IPS-20b (cell line): Measurements from ENCODE around the gene CACNA1C.

Source experiments
- H3K27ac ChIP-seq: one replicate; pipeline ENCODE4 v1.5.1; 2013; ENCODE audit warnings: low read length
- H3K27me3 ChIP-seq: 2 replicates; pipeline ENCODE4 v1.6.1; 2013; ENCODE audit warnings: mild to moderate bottlenecking, low read length, inconsistent platforms; ENCODE audit not compliant: insufficient read depth
- H3K36me3 ChIP-seq: 2 replicates; pipeline ENCODE4 v1.6.1; 2013; ENCODE audit warnings: low read depth, mild to moderate bottlenecking, inconsistent platforms, low read length, moderate library complexity; ENCODE audit not compliant: insufficient read depth
- H3K4me1 ChIP-seq: 2 replicates; pipeline ENCODE4 v1.6.1; 2013; ENCODE audit warnings: mild to moderate bottlenecking, control low read depth, inconsistent platforms, low read length, moderate library complexity; ENCODE audit not compliant: insufficient read depth
- H3K4me3 ChIP-seq: 2 replicates; pipeline ENCODE4 v1.5.1; 2013; ENCODE audit warnings: mild to moderate bottlenecking, low read length, inconsistent platforms
- H3K9ac ChIP-seq: 2 replicates; pipeline ENCODE4 v1.6.1; 2013; ENCODE audit warnings: low read depth, mild to moderate bottlenecking, inconsistent platforms, low read length, moderate library complexity
- H3K9me3 ChIP-seq: 2 replicates; pipeline ENCODE4 v1.6.1; 2013; ENCODE audit warnings: mild to moderate bottlenecking, low read depth, low read length, inconsistent platforms; ENCODE audit not compliant: insufficient read depth

Gene CACNA1C

DNA sequence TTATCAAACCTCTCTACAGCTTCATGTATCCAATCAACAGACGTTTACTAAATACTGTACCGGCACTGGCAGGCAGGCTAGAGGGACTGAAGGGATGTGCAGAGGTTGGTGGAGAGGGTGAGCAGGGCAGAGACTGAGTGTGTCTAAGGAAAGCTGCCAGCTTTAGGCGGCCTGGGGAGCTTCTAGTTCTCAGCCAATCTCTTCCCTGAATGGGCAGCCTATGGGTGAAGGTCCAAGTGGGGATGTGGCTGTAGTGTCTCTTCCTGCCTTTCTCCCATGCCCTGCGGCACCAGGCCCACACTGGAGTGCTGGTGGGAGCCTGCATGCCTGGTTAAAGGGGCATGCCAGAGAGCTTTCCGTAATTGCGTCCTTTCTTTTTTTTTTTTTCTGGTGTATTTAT, 239.8 kb downstream of the CACNA1C start:
- Histone ChIP-seq H3K9ac (no peak overlapping the region), H3K4me3 (no peak overlapping the region), H3K27me3 (no peaks in the 10 kb centered on the region), H3K36me3 (no peaks in the 10 kb centered on the region), H3K4me1 (peaks cover 20% of the 10 kb centered on the region), H3K27ac (no peak overlapping the region), H3K9me3 (no peaks in the 10 kb centered on the region)

DNA sequence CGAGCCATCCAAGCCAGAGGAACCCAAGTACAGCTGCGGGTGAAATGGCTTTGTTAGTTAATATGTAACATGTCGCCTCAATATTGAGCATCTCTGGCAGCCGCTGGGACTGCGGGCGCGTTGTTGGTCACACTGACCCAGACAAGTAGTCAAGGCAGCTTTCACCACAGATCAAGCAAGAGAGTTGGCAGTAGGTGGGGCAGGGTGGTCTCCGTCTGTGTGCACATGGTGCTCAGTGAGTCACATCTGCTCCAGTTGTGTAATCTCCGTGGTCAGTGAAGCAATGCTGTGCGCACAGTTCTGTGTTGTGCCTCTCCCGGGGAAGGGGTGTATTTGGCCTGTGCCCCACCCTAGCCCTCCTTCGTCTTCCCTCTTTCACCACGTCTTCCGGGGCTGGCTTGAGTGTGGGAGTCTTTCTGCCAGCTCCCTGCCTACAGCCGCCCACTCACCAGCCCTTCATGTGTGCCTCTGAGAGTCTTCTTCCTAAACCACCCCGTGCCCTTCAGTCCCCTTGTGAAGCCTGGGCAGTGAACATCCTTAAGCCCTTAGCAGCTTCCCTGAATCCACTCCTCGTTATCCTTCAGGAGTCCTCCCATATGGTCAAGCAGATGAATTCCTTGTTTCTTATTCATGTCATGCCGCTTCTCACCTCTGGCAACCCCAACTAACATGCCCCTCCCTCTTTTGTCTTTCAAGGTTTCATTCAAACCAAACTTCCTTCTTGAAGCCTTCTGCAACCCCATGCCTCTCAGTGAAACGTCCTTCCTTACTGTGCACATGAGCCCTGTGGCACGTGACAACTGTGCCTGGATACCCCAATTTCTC, 242.1 kb downstream of the CACNA1C start:
- no peaks in the 10 kb centered on the region for H3K36me3 ChIP-seq
- H3K4me3 ChIP-seq: no peak overlapping the region
- no peaks in the 10 kb centered on the region for H3K27me3 ChIP-seq
- no peaks in the 10 kb centered on the region for H3K9me3 ChIP-seq
- H3K4me1 ChIP-seq: peaks cover 8% of the 10 kb centered on the region; the same call in 1 of the 2 replicates
- no peak overlapping the region for H3K9ac ChIP-seq
- H3K27ac ChIP-seq: no peak overlapping the region

DNA sequence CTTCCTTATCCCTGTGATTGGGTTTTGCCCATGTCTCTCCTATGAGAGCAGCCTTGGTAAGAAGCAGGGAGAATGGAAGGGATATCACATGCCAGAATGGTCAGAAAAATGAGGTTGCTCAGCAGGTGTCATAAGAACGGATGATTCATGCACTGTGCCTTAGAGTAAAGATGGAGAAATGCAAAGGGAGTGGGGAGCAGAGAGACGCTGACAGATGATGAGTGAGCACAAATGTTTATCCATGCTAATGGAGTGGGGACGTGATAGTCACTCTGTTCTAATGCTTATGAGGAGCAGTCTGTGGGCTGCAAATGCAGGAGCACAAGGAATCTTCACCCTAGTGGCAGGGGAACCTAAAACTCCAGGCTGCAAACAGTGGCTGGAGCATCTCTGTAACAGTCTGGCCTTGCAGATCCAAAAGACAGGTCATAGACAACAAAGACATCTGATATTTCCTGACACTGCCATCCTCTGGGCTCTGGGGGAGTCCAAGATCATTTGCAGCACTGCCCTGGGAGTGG, 243.2 kb downstream of the CACNA1C start:
- H3K4me3 ChIP-seq: no peak overlapping the region
- H3K9ac ChIP-seq: no peak overlapping the region
- H3K27me3 ChIP-seq: no peaks in the 10 kb centered on the region
- H3K36me3 ChIP-seq: no peaks in the 10 kb centered on the region
- H3K9me3 ChIP-seq: no peaks in the 10 kb centered on the region
- H3K27ac ChIP-seq: no peak overlapping the region
- H3K4me1 ChIP-seq: peaks cover 9% of the 10 kb centered on the region

- no peak overlapping the region for H3K9ac ChIP-seq
- H3K4me3 ChIP-seq: no peak overlapping the region
- no peaks in the 10 kb centered on the region for H3K9me3 ChIP-seq
- H3K4me1 ChIP-seq: peaks cover 17% of the 10 kb centered on the region
- H3K36me3 ChIP-seq: no peaks in the 10 kb centered on the region
- no peaks in the 10 kb centered on the region for H3K27me3 ChIP-seq
- H3K27ac ChIP-seq: no peak overlapping the region
These were observed 244.2 kb downstream of the CACNA1C start for GRCh38 chr12:2297004-2297403.

DNA sequence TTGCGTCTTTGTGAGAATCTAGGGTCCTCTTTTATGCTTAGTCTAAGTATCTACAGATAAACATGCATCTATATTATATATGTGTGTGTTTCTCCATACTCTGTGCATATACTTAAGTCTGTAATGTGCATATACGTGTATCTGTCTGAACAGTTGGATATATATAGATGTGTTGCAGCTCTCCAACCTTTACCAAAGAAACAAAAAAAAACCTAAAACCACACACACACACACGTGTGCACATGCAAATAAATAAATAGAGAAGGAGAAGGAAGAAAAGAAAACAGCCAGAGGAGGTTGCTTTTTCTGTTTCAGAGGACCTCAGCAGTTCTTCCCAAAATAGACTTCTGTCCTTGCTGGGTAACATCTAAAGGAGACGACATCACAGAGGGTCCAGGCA, 244.9 kb downstream of the CACNA1C start:
- Histone ChIP-seq H3K4me1 (peaks cover 17% of the 10 kb centered on the region), H3K27ac (no peak overlapping the region), H3K9ac (no peak overlapping the region), H3K27me3 (no peaks in the 10 kb centered on the region), H3K9me3 (no peaks in the 10 kb centered on the region), H3K36me3 (no peaks in the 10 kb centered on the region), H3K4me3 (no peak overlapping the region)

DNA sequence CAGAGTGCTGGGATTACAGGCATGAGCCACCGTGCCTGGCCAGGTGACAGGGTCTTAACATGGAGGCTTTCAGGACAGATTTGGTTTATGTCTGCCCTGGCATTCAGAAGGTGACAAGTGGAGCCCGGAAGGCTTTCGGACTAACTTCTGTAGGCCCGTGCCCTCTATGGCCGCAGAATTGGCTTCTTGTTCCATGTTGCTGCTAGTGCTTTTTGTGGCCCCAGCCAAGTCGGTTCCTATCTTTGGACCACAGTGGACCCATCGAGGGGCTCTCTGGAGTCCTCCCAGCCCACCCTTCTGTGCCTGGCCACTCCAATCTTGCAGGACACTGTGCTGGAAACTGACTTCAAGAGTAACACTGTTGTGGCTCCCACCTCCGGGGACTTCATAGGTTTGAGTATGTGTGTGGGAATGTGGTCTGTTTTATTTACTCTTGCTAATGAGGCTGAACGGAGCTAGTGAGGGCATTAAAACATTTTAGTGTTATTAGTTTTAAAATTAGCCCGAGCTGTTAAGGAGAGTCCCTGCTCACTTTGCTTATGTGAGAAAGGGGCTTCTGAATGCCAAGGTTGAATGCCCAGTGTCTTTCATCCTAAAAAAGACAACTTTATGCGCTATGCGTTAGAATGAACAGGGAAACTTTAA, 245.9 kb downstream of the CACNA1C start:
- Histone ChIP-seq H3K4me3 (no peak overlapping the region), H3K27ac (no peak overlapping the region), H3K4me1 (peaks cover 17% of the 10 kb centered on the region), H3K36me3 (no peaks in the 10 kb centered on the region), H3K27me3 (no peaks in the 10 kb centered on the region), H3K9me3 (no peaks in the 10 kb centered on the region), H3K9ac (no peak overlapping the region)

DNA sequence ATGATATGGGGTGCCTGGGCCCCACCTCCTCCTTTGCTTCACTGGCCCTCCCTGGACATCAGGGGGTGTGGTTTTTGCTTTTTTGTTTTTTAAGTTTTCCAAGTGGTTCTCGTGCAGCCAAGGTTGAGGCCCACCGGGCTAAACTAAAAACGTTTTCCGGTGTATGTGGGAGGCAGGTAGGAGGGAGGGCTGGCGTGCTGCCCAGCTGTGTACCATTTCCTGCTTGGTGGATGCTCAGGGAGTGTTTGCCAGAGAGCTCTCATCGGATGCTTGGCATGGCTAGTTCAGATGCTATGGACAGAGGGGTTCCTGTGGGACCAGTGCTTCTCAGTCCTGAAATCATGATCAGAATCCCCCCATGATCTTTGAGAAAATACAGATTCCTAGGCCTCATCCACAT, 246.4 kb downstream of the CACNA1C start:
- Histone ChIP-seq H3K4me1 (peaks cover 17% of the 10 kb centered on the region), H3K4me3 (no peak overlapping the region), H3K27me3 (no peaks in the 10 kb centered on the region), H3K9me3 (no peaks in the 10 kb centered on the region), H3K9ac (no peak overlapping the region), H3K36me3 (no peaks in the 10 kb centered on the region), H3K27ac (no peak overlapping the region)

DNA sequence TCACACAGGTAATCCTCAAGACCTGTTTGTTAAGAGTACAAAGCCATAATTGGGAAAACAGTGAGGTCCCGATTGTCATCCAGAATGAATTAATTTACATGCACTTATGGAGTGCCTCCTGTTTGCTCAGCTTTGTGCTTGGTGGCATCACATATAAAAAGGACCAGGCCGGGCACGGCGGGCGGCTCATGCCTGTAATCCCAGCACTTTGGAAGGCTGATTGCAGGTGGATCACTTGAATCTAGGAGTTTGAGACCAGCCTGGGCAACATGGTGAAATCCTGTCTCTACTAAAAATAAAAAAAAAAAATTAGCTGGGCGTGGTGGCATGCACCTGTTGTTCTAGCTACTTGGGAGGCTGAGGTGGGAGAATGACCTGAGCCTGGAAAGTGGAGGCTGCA, 247.4 kb downstream of the CACNA1C start:
- Histone ChIP-seq H3K9ac (no peak overlapping the region), H3K4me1 (peaks cover 17% of the 10 kb centered on the region), H3K36me3 (no peaks in the 10 kb centered on the region), H3K27me3 (no peaks in the 10 kb centered on the region), H3K9me3 (no peaks in the 10 kb centered on the region), H3K4me3 (no peak overlapping the region), H3K27ac (no peak overlapping the region)

DNA sequence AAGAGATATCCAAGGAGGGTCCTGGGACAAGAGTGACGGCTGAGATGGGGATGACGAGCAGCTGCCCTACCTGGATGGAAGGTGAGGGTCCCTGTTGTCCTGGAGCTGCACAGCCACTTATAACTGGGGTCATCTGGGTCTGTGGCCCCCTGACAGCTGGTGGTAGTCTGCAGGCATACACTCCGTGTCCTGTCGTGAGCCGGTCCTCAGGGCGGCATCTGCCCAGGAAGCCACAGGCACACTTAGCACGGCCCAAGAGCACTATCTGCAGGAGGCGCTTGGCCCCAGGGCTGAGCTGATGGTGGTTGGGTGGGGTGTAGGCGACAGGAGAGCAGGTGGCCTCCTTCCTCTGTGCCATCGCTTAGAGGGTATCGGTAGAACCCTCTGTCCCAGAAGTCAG, 248.1 kb downstream of the CACNA1C start:
- Histone ChIP-seq H3K36me3 (no peaks in the 10 kb centered on the region), H3K9ac (no peak overlapping the region), H3K9me3 (no peaks in the 10 kb centered on the region), H3K4me1 (peaks cover 19% of the 10 kb centered on the region), H3K27ac (no peak overlapping the region), H3K27me3 (no peaks in the 10 kb centered on the region), H3K4me3 (no peak overlapping the region)

GRCh38 chr12:2301531-2302461, 249.0 kb downstream of the CACNA1C start:
- no peaks in the 10 kb centered on the region for H3K27me3 ChIP-seq
- H3K27ac ChIP-seq: no peak overlapping the region
- H3K4me1 ChIP-seq: peaks cover 22% of the 10 kb centered on the region; the same call in 1 of the 2 replicates
- H3K4me3 ChIP-seq: no peak overlapping the region
- no peak overlapping the region for H3K9ac ChIP-seq
- H3K9me3 ChIP-seq: no peaks in the 10 kb centered on the region
- H3K36me3 ChIP-seq: no peaks in the 10 kb centered on the region

DNA sequence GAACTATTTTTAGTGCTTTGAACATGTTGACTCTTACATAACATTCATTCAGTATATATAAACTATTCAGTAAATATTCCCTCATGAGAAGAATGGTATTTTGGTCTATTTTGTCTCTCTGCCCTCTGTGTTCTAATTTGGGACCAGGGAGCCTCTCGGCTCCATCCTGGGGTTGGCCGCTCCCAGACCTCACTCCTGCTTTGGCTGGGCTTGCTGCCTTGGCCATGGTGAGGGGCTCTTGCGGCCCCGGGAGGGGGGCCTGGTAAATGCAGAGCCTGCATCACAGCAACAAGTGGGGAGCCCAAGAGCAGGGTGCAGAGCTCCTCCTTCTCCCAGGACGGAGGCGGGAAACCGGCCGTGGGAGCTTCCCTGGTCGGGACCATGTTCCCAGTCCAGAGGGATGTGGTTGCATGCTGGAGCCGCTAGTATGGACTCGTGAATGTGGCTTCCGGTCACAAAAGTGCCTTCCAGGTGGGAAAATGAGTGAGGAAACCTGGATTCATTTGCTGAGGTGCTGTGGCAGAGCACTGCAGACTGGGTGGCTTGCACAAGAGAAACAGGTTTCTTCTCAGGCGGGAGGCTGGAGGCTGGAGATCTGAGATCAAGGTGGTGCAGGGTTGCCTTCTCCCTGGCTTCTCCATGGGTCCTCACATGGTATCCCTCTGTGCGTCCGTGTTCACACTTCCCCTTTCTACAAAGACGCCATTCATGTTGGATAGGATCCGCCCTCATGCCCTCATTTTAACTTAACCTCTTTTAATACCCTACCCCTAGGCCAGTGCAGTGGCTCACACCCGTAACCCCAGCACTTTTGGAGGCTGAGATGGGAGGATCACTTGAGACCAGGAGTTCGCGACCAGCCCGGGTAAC, 250.2 kb downstream of the CACNA1C start:
- peaks cover 34% of the 10 kb centered on the region for H3K4me1 ChIP-seq
- H3K36me3 ChIP-seq: no peaks in the 10 kb centered on the region
- H3K4me3 ChIP-seq: no peak overlapping the region
- H3K27ac ChIP-seq: no peak overlapping the region
- no peaks in the 10 kb centered on the region for H3K9me3 ChIP-seq
- no peaks in the 10 kb centered on the region for H3K27me3 ChIP-seq
- no peak overlapping the region for H3K9ac ChIP-seq
